Fibroblast of mammary gland (primary cell): ENCODE results near the gene WIPI1.

Experiments used
- DNase-seq: peaks from one replicate; pipeline ENCODE4 v3.0.0-alpha.2; 2010; ENCODE audit warnings: low read depth
- H3K4me3 ChIP-seq: 2 replicates; pipeline ENCODE4 v1.5.1; 2011; ENCODE audit warnings: low read depth, mild to moderate bottlenecking, low read length, moderate library complexity; ENCODE audit not compliant: control insufficient read depth
- CTCF ChIP-seq: conservative IDR thresholded peaks from 2 replicates; pipeline ENCODE4 v1.5.1; 2011; ENCODE audit warnings: low read depth, low read length, inconsistent platforms; ENCODE audit not compliant: control insufficient read depth, insufficient read depth

Gene WIPI1

GRCh38 chr17:68432086-68432864 lies 25.0 kb downstream of the WIPI1 start:
- DNase-seq = no peak
- no peak for TF ChIP-seq CTCF
- no peak overlapping the region for H3K4me3 ChIP-seq

- peak; percentile 22 for TF ChIP-seq CTCF
- peak; percentile 43 for DNase-seq
- no peak overlapping the region for H3K4me3 ChIP-seq
Measured at GRCh38 chr17:68431661-68432071, 25.6 kb downstream of the WIPI1 start.

GRCh38 chr17:68431045-68431608 lies 26.2 kb downstream of the WIPI1 start:
- no peak for TF ChIP-seq CTCF
- no peak for DNase-seq
- H3K4me3 ChIP-seq = no peak overlapping the region

- no peak for TF ChIP-seq CTCF
- DNase-seq = no peak
- no peak overlapping the region for H3K4me3 ChIP-seq
Measured at GRCh38 chr17:68429881-68430280, 27.4 kb downstream of the WIPI1 start.

- no peak for DNase-seq
- no peak overlapping the region for H3K4me3 ChIP-seq
- TF ChIP-seq CTCF = no peak
Measured at GRCh38 chr17:68428498-68429172, 28.7 kb downstream of the WIPI1 start.

GRCh38 chr17:68427575-68427974 lies 29.7 kb downstream of the WIPI1 start:
- no peak for DNase-seq

More at GRCh38 chr17:68427575-68427974, 29.7 kb downstream of the WIPI1 start:
- no peak overlapping the region for H3K4me3 ChIP-seq
- no peak for TF ChIP-seq CTCF
